Large intestine (tissue), 3 donors: ENCODE measurements around the gene MRPS31. TPM values are rescaled to one million over a fixed set of nuclear protein-coding genes. Genes with fewer than 3 reads are reported as not detected.

Experiments
- DNase-seq, 2 donors: peaks; one replicate each; pipeline versions ENCODE4 v3.0.0 to v3.0.0-alpha.2; 2013
- H3K27ac ChIP-seq: one replicate; pipeline ENCODE4 v1.5.1; 2013; ENCODE audit warnings: low read length
- H3K27me3 ChIP-seq: 2 replicates; pipeline ENCODE4 v1.6.1; 2013; ENCODE audit warnings: low read length; ENCODE audit not compliant: control insufficient read depth, insufficient read depth
- H3K36me3 ChIP-seq: 2 replicates; pipeline ENCODE4 v1.6.1; 2013; ENCODE audit warnings: low read length; ENCODE audit not compliant: control insufficient read depth, insufficient read depth
- H3K4me1 ChIP-seq: one replicate; pipeline ENCODE4 v1.6.1; 2013; ENCODE audit warnings: low read length; ENCODE audit not compliant: control insufficient read depth, insufficient read depth
- H3K4me3 ChIP-seq: one replicate; pipeline ENCODE4 v1.5.1; 2013; ENCODE audit warnings: low read length
- H3K9me3 ChIP-seq: one replicate; pipeline ENCODE4 v1.6.1; 2013; ENCODE audit warnings: mild to moderate bottlenecking, low read depth, low read length, moderate library complexity; ENCODE audit not compliant: control insufficient read depth
- whole genome bisulfite sequencing: methylation state at CpG from one replicate; pipeline ENCODE4 v1.1.5; 2013; ENCODE audit warnings: low lambda C conversion rate; ENCODE audit not compliant: insufficient coverage; 5-methylcytosine and 5-hydroxymethylcytosine counted together
- polyA plus RNA-seq: library from polyadenylated mRNA; unstranded; fragments of 120-200 nt; gene quantifications from one replicate; pipeline ENCODE4 v1.2.1, GENCODE V29; 2013

The MRPS31 gene
- polyA plus RNA-seq, 1 donor = 35.2 TPM

- no peaks in the 10 kb centered on the region for H3K9me3 ChIP-seq
- H3K4me1 ChIP-seq = peaks cover 4% of the 10 kb centered on the region
- H3K27ac ChIP-seq = no peak overlapping the region
- no peaks in the 10 kb centered on the region for H3K27me3 ChIP-seq
- WGBS = 100% methylated on average over 1 of the region's 5 CpGs
- no peak overlapping the region for H3K4me3 ChIP-seq
- DNase-seq = no peak
- no peaks in the 10 kb centered on the region for H3K36me3 ChIP-seq
Observed at GRCh38 chr13:40779796-40780285, 8.9 kb upstream of the MRPS31 start.

DNA sequence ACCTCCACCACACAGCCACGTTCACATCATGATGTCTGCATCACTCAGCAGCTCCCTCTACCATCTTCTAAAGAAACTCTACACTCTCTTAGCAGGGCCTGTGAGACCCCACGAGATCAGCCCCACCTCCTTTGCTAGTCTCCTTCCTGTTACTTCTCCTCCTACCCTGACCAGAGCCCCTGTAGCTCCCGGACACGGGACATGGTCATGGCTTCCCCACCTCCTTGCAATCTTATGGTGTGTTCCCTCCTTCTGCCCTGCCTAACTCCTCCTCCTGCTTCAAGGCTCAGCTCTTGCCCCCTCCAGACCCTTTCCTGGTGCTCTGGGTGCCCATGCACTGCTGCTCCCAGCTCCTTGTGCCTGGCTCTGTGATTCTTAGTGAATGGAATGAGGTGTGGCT, 8.1 kb upstream of the MRPS31 start:
- H3K4me1 ChIP-seq = peaks cover 4% of the 10 kb centered on the region
- H3K36me3 ChIP-seq = no peaks in the 10 kb centered on the region
- no CpG with 5 or more reads among the region's 4 CpGs for WGBS
- no peak for DNase-seq
- no peaks in the 10 kb centered on the region for H3K9me3 ChIP-seq
- no peak overlapping the region for H3K27ac ChIP-seq
- H3K27me3 ChIP-seq = no peaks in the 10 kb centered on the region
- H3K4me3 ChIP-seq = no peak overlapping the region

- no CpG with 5 or more reads among the region's 3 CpGs for WGBS
- Histone ChIP-seq H3K36me3 (no peaks in the 10 kb centered on the region), H3K4me1 (peaks cover 7% of the 10 kb centered on the region), H3K27ac (peak overlapping the region; percentile 55), H3K27me3 (no peaks in the 10 kb centered on the region), H3K4me3 (no peak overlapping the region), H3K9me3 (no peaks in the 10 kb centered on the region)
- DNase-seq = peak; percentile 71 to 79
Observed at GRCh38 chr13:40777809-40778175, 6.8 kb upstream of the MRPS31 start.

DNA sequence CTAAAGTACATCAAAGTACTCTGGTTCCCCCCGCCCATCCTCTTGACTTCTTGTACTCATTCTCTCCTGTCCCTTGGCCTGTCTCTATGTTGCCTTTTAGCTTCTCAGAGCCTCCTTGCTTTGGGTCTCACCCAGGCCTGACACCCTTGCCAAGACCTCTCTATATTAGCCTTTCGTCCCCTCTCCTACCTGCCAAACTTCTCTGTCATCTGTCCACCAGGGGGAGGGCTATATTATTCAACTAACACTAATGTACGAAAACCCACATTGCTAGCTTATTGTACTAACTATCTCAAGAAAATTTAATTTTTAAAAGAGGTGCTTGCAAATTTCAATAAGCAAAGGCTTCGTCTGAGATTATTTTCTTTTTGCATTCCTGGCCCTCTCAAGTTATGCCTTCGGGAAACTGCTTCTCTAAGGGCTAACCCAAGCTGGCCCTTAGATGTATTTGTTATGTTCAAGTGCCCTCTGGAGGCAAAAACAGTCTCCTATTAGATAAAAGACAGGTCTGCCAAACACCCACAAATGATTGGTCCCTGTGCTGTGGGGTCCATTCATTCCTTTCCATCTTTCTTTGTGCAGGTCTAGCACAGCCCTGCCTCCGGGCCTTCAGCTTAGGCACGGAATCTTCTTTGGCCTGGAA, 6.3 kb upstream of the MRPS31 start:
- Histone ChIP-seq H3K4me3 (no peak overlapping the region), H3K36me3 (no peaks in the 10 kb centered on the region), H3K9me3 (no peaks in the 10 kb centered on the region), H3K27ac (peak overlapping the region; percentile 55), H3K27me3 (no peaks in the 10 kb centered on the region), H3K4me1 (peaks cover 10% of the 10 kb centered on the region)
- WGBS = 17% methylated on average over 2 of the region's 7 CpGs
- peak in 1 of 2 donors; percentile 60 for DNase-seq

GRCh38 chr13:40776681-40777165, 5.7 kb upstream of the MRPS31 start:
- Histone ChIP-seq H3K4me1 (peaks cover 14% of the 10 kb centered on the region), H3K27ac (no peak overlapping the region), H3K9me3 (no peaks in the 10 kb centered on the region), H3K27me3 (no peaks in the 10 kb centered on the region), H3K36me3 (no peaks in the 10 kb centered on the region), H3K4me3 (no peak overlapping the region)
- 100% methylated on average over 1 of the region's 7 CpGs for WGBS
- no peak for DNase-seq

GRCh38 chr13:40776232-40776631, 5.2 kb upstream of the MRPS31 start:
- no peak overlapping the region for H3K27ac ChIP-seq
- no peaks in the 10 kb centered on the region for H3K36me3 ChIP-seq
- no peaks in the 10 kb centered on the region for H3K9me3 ChIP-seq
- no CpG with 5 or more reads among the region's 7 CpGs for WGBS
- no peak for DNase-seq
- no peaks in the 10 kb centered on the region for H3K27me3 ChIP-seq
- peaks cover 15% of the 10 kb centered on the region for H3K4me1 ChIP-seq
- no peak overlapping the region for H3K4me3 ChIP-seq

GRCh38 chr13:40774672-40775071, 3.7 kb upstream of the MRPS31 start:
- no peaks in the 10 kb centered on the region for H3K9me3 ChIP-seq
- H3K4me1 ChIP-seq = peaks cover 15% of the 10 kb centered on the region
- WGBS = 67% methylated on average over 1 of the region's 6 CpGs
- no peaks in the 10 kb centered on the region for H3K36me3 ChIP-seq
- H3K27ac ChIP-seq = peak overlapping the region; percentile 34
- H3K27me3 ChIP-seq = no peaks in the 10 kb centered on the region
- no peak overlapping the region for H3K4me3 ChIP-seq
- DNase-seq = peak in 1 of 2 donors; percentile 39

DNA sequence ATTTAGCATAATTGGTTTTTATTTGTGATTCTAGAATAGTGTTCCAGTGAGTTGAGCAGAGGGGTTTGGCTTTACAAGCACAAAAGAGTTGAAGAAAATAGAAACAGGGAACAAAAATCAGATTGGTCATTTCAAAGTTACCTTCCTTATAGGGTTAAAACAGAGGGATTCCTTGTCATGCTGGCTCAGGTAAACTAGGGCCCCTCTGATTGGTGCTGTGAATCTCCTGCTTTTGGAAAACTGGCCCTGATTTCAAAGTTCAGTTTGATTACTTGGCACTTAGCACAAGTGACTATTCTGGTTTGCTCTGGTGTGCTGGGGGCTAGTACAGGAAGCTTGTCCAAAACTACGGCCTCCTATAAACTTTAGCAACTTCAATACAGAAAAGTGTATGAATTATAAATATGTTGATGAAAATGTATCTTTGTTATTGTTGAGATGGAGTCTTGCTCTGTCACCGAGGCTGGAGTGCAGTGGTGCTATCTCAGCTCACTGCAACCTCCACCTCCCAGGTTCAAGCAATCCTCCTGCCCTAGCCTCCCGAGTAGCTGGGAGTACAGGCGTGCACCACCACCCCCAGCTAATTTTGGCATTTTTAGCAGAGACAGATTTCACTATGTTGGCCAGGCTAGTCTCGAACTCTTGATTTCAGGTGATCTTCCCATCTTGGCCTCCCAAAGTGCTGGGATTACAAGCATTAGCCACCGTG, 1.9 kb upstream of the MRPS31 start:
- Histone ChIP-seq H3K36me3 (no peaks in the 10 kb centered on the region), H3K27me3 (no peaks in the 10 kb centered on the region), H3K27ac (peak overlapping the region; percentile 2), H3K4me3 (no peak overlapping the region), H3K4me1 (peaks cover 15% of the 10 kb centered on the region), H3K9me3 (no peaks in the 10 kb centered on the region)
- WGBS = no CpG with 5 or more reads among the region's 6 CpGs
- DNase-seq = peak in 1 of 2 donors; percentile 74

GRCh38 chr13:40770609-40770933, 419 bp downstream of the MRPS31 start:
- H3K9me3 ChIP-seq = no peaks in the 10 kb centered on the region
- peaks cover 6% of the 10 kb centered on the region for H3K36me3 ChIP-seq
- H3K27me3 ChIP-seq = no peaks in the 10 kb centered on the region
- 0% methylated on average over 2 of the region's 9 CpGs for WGBS
- H3K4me1 ChIP-seq = peaks cover 11% of the 10 kb centered on the region
- no peak for DNase-seq
- peak overlapping the region; percentile 97 for H3K4me3 ChIP-seq
- H3K27ac ChIP-seq = peak overlapping the region; percentile 95

- H3K27ac ChIP-seq = no peak overlapping the region
- peak overlapping the region; percentile 97 for H3K4me3 ChIP-seq
- no peak for DNase-seq
- WGBS = 92% methylated on average over 2 of the region's 6 CpGs
- peaks cover 11% of the 10 kb centered on the region for H3K4me1 ChIP-seq
- H3K36me3 ChIP-seq = peaks cover 6% of the 10 kb centered on the region
- H3K27me3 ChIP-seq = no peaks in the 10 kb centered on the region
- H3K9me3 ChIP-seq = no peaks in the 10 kb centered on the region
Observed at GRCh38 chr13:40769970-40770369, 1.0 kb downstream of the MRPS31 start.
